Neuron (in vitro differentiated cells): ENCODE results near the gene ZFPL1.

Experiments used
- H2AFZ ChIP-seq: one replicate; pipeline ENCODE4 v1.6.1; 2013; ENCODE audit warnings: low read depth, mild to moderate bottlenecking, inconsistent platforms, low read length, moderate library complexity
- H3K27me3 ChIP-seq: one replicate; pipeline ENCODE4 v1.6.1; 2013; ENCODE audit warnings: low read length; ENCODE audit not compliant: insufficient read depth
- H3K36me3 ChIP-seq: one replicate; pipeline ENCODE4 v1.6.1; 2013; ENCODE audit warnings: low read length; ENCODE audit not compliant: insufficient read depth
- H3K4me1 ChIP-seq: one replicate; pipeline ENCODE4 v1.6.1; 2013; ENCODE audit warnings: low read length; ENCODE audit not compliant: insufficient read depth
- H3K4me3 ChIP-seq: 2 replicates; pipeline ENCODE4 v1.5.1; 2013; ENCODE audit warnings: mild to moderate bottlenecking, low read length, moderate library complexity
- H3K9me3 ChIP-seq: one replicate; pipeline ENCODE4 v1.6.1; 2013; ENCODE audit warnings: low read length

Gene ZFPL1

GRCh38 chr11:65108469-65109123 is 24.6 kb downstream of the ZFPL1 start:
- Histone ChIP-seq H3K27me3 (no peaks in the 10 kb centered on the region), H2AFZ (no peak overlapping the region), H3K36me3 (peaks cover 2% of the 10 kb centered on the region), H3K4me1 (peaks cover 24% of the 10 kb centered on the region), H3K4me3 (no peak overlapping the region), H3K9me3 (no peaks in the 10 kb centered on the region)

- Histone ChIP-seq H3K4me1 (peaks cover 24% of the 10 kb centered on the region), H3K4me3 (no peak overlapping the region), H3K9me3 (no peaks in the 10 kb centered on the region), H3K36me3 (peaks cover 11% of the 10 kb centered on the region), H2AFZ (no peak overlapping the region), H3K27me3 (no peaks in the 10 kb centered on the region)
These were observed 25.5 kb downstream of the ZFPL1 start for GRCh38 chr11:65109231-65110198.

GRCh38 chr11:65110354-65110861 is 26.4 kb downstream of the ZFPL1 start:
- Histone ChIP-seq H3K27me3 (no peaks in the 10 kb centered on the region), H3K9me3 (no peaks in the 10 kb centered on the region), H3K4me1 (peaks cover 30% of the 10 kb centered on the region), H2AFZ (no peak overlapping the region), H3K4me3 (no peak overlapping the region), H3K36me3 (peaks cover 20% of the 10 kb centered on the region)

DNA sequence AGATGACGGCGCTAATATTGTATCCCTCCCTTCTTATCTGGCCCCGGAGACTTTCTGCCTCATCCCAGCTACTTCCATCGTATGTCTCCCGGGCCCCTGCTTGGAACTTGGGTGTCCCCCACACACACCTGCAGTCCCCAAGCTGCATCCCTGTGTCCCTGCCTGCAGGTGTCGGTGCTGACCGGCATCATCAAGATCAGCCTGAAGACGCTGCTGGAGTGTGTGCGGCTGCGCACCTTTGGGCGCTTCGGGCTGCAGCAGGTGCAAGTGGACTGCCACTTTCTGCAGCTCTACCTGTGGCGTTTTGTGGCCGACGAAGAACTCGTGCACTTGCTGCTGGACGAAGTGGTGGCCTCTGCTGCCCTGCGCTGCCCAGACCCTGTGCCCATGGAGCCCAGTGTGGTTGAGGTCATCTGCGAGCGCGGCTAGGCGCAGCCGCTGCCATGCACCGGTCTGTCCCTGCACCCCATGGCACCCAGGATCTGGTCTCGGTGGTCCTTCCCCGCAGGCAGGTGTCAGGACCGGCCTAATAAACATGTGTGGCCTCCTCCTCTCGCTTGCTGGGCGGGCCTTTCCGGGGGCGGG is 27.2 kb downstream of the ZFPL1 start:
- peaks cover 38% of the 10 kb centered on the region for H3K4me1 ChIP-seq
- H3K36me3 ChIP-seq = peaks cover 28% of the 10 kb centered on the region
- no peaks in the 10 kb centered on the region for H3K9me3 ChIP-seq
- no peaks in the 10 kb centered on the region for H3K27me3 ChIP-seq
- peak overlapping the region; percentile 95 for H3K4me3 ChIP-seq
- H2AFZ ChIP-seq = no peak overlapping the region

- Histone ChIP-seq H3K27me3 (no peaks in the 10 kb centered on the region), H3K9me3 (no peaks in the 10 kb centered on the region), H3K36me3 (peaks cover 31% of the 10 kb centered on the region), H3K4me1 (peaks cover 45% of the 10 kb centered on the region), H3K4me3 (peak within 1 kb of the TSS; percentile 95), H2AFZ (no peak within 1 kb of the TSS)
These were observed 27.9 kb downstream of the ZFPL1 start, which contains the start of gene TM7SF2 for GRCh38 chr11:65111744-65112545. TM7SF2 (plus strand) TSS chr11:65111872; CDS start chr11:65112016, 144 bp downstream.

DNA sequence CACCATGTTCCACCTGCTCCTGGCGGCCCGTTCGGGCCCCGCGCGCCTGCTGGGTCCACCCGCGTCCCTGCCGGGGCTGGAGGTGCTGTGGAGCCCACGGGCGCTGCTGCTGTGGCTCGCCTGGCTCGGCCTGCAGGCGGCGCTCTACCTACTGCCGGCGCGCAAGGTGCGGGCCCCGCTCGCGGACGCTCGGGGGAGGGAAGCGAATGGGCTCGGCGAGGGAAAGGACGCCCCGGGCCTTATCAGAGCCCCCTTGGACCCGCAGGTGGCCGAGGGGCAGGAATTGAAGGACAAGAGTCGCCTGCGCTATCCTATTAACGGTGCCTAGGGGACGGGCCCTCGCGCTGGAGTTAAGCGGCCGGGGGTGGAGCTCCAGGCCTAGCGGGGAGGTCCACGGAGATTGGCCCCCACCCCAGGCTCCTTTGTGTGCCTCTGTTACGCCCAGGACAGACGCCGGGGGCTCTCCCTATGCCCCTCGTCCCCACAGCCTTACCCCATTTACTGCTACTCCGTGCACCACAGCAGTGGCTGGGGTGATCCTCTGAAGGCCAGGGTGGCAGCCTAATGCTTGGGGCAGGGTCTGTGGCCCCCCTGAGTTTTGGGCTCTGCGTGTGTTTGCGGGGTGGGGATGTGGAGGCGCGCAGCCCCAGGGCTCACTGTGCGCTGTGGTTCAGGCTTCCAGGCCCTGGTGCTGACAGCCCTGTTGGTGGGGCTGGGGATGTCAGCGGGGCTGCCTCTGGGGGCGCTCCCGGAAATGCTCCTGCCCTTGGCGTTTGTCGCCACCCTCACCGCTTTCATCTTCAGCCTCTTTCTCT is 28.7 kb downstream of the ZFPL1 start:
- Histone ChIP-seq H3K36me3 (peaks cover 31% of the 10 kb centered on the region), H3K4me3 (peak overlapping the region; percentile 95), H3K4me1 (peaks cover 47% of the 10 kb centered on the region), H3K9me3 (no peaks in the 10 kb centered on the region), H3K27me3 (no peaks in the 10 kb centered on the region), H2AFZ (no peak overlapping the region)

GRCh38 chr11:65113361-65113756 is 29.3 kb downstream of the ZFPL1 start:
- Histone ChIP-seq H2AFZ (no peak overlapping the region), H3K9me3 (no peaks in the 10 kb centered on the region), H3K4me1 (peaks cover 47% of the 10 kb centered on the region), H3K36me3 (peaks cover 32% of the 10 kb centered on the region), H3K27me3 (no peaks in the 10 kb centered on the region), H3K4me3 (peak overlapping the region; percentile 95)

DNA sequence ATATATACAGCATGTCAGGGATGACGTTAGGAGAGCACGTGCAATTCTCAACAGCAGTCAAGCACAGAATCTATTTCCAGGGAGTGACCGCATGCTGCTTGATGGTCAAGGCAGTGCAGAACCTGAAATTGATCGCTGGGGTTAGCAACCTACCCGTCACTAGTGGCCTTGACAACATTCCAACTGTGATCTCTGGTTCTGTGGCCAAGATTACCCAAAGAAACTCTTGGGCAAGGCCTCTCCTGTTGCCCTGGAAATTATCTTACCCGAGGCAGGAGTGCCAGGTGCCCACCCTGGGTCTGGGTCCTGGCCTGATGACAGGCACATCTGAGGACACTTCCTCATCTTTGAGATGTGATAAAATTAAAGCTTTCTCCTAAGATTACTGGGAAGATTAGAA is 29.8 kb downstream of the ZFPL1 start:
- Histone ChIP-seq H3K9me3 (no peaks in the 10 kb centered on the region), H2AFZ (no peak overlapping the region), H3K27me3 (no peaks in the 10 kb centered on the region), H3K36me3 (peaks cover 33% of the 10 kb centered on the region), H3K4me1 (peaks cover 47% of the 10 kb centered on the region), H3K4me3 (no peak overlapping the region)

DNA sequence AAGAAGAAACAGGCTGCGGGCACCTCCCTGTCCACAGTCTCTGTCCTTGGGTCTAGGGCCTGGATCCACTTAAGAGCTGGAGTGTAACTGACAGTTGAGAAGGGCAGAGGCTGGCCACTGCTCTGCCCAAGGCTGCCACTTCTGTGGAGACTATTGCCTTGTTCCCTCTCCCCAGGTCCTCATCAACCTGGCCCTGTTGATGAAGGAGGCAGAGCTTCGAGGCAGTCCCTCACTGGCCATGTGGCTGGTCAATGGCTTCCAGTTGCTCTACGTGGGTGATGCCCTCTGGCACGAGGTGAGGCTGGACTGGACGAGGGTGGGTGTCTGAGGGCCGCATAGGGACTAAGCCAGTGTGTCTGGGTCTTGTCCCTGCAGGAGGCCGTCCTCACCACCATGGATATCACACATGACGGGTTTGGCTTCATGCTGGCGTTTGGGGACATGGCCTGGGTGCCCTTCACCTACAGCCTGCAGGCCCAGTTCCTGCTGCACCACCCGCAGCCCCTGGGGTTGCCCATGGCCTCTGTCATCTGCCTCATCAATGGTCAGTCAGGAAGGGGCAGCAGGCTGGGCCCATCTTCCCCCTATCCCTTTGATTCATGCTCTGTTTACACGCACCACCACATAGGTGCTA is 30.6 kb downstream of the ZFPL1 start:
- Histone ChIP-seq H3K4me3 (no peak overlapping the region), H2AFZ (no peak overlapping the region), H3K4me1 (peaks cover 47% of the 10 kb centered on the region), H3K36me3 (peaks cover 35% of the 10 kb centered on the region), H3K27me3 (no peaks in the 10 kb centered on the region), H3K9me3 (no peaks in the 10 kb centered on the region)

DNA sequence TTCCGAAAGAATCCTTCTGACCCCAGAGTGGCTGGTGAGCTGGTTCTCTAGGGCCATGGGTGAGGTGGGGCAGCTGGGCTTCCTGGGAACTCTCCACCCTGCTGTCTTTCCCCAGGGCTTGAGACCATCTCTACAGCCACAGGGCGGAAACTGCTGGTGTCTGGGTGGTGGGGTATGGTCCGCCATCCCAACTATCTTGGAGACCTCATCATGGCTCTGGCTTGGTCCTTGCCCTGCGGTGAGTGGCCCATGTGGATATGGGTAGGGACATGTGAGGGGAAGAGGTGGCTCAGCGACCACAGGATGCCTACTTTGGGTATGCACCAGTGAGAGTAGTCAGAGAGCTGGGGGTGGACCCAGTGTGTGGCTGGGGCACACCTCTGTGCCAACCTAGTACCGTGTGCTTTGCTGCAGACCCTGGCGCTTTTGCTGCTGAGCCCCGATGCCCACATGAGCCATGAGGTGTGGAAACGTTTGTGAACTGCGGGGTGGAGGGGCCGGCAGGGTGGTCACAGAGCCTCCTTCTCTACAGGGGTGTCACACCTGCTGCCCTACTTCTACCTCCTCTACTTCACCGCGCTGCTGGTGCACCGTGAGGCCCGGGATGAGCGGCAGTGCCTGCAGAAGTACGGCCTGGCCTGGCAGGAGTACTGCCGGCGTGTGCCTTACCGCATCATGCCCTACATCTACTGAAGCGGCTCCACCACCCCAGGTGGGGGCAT is 31.5 kb downstream of the ZFPL1 start:
- Histone ChIP-seq H3K36me3 (peaks cover 43% of the 10 kb centered on the region), H3K4me3 (no peak overlapping the region), H3K9me3 (no peaks in the 10 kb centered on the region), H3K27me3 (no peaks in the 10 kb centered on the region), H3K4me1 (peaks cover 45% of the 10 kb centered on the region), H2AFZ (no peak overlapping the region)
